ENCODE data around the gene PAM16. TPM values are rescaled to one million over a fixed set of nuclear protein-coding genes. Genes with fewer than 3 reads are reported as not detected.
A peak's percentile ranks its signal among the peaks of the same experiment; 100 is the strongest.

PAM16 gene
- total RNA-seq, 1 experiment from 2014 or later, result 116 TPM

- DNase-seq (ENCODE audit: low spot score), result peak; percentile 62
Measured at GRCh38 chr16:4371357-4372000, 20.4 kb upstream of the PAM16 start, which contains the start of gene VASN. Gene VASN (plus strand): TSS chr16:4371848. CDS start chr16:4380878, 9,030 bp downstream.

GRCh38 chr16:4370570-4371356 is 19.6 kb upstream of the PAM16 start:
- peak; percentile 95 for DNase-seq (ENCODE audit: low spot score)

- DNase-seq (ENCODE audit: low spot score), result no peak
Measured at GRCh38 chr16:4370151-4370550, 19.0 kb upstream of the PAM16 start.

- DNase-seq (ENCODE audit: low spot score), result peak; percentile 88
Measured at GRCh38 chr16:4369007-4369733, 18.0 kb upstream of the PAM16 start.

GRCh38 chr16:4367393-4367856 is 16.3 kb upstream of the PAM16 start:
- DNase-seq (ENCODE audit: low spot score), result no peak

- no peak for DNase-seq (ENCODE audit: low spot score)
Measured at GRCh38 chr16:4366016-4366415, 14.9 kb upstream of the PAM16 start.

- DNase-seq (ENCODE audit: low spot score), result no peak
Measured at GRCh38 chr16:4365615-4366014, 14.5 kb upstream of the PAM16 start.

GRCh38 chr16:4365014-4365406 is 13.9 kb upstream of the PAM16 start:
- no peak for DNase-seq (ENCODE audit: low spot score)

- no peak for DNase-seq (ENCODE audit: low spot score)
Measured at GRCh38 chr16:4364196-4365013, 13.3 kb upstream of the PAM16 start.

GRCh38 chr16:4362476-4363135 is 11.5 kb upstream of the PAM16 start:
- no peak for DNase-seq (ENCODE audit: low spot score)

- DNase-seq (ENCODE audit: low spot score), result no peak
Measured at GRCh38 chr16:4361944-4362311, 10.8 kb upstream of the PAM16 start.

GRCh38 chr16:4361033-4361943 is 10.2 kb upstream of the PAM16 start:
- DNase-seq (ENCODE audit: low spot score), result no peak

- no peak for DNase-seq (ENCODE audit: low spot score)
Measured at GRCh38 chr16:4360538-4361021, 9.5 kb upstream of the PAM16 start.

- DNase-seq (ENCODE audit: low spot score), result no peak
Measured at GRCh38 chr16:4359914-4360313, 8.8 kb upstream of the PAM16 start.

GRCh38 chr16:4358831-4359561 is 7.9 kb upstream of the PAM16 start:
- no peak for DNase-seq (ENCODE audit: low spot score)

- DNase-seq (ENCODE audit: low spot score), result no peak
Measured at GRCh38 chr16:4358236-4358635, 7.1 kb upstream of the PAM16 start.

GRCh38 chr16:4356820-4357219 is 5.7 kb upstream of the PAM16 start:
- DNase-seq (ENCODE audit: low spot score), result no peak

GRCh38 chr16:4354512-4355409 is 3.6 kb upstream of the PAM16 start:
- DNase-seq (ENCODE audit: low spot score), result no peak
